Measurements from ENCODE around the gene PTCHD4. TPM values are rescaled to one million over a fixed set of nuclear protein-coding genes. Genes with fewer than 3 reads are reported as not detected.

Gene PTCHD4
- total and polyA plus RNA-seq, 10 donors = 0.02 to 0.33 (median 0.23) TPM; not detected in 6

DNA sequence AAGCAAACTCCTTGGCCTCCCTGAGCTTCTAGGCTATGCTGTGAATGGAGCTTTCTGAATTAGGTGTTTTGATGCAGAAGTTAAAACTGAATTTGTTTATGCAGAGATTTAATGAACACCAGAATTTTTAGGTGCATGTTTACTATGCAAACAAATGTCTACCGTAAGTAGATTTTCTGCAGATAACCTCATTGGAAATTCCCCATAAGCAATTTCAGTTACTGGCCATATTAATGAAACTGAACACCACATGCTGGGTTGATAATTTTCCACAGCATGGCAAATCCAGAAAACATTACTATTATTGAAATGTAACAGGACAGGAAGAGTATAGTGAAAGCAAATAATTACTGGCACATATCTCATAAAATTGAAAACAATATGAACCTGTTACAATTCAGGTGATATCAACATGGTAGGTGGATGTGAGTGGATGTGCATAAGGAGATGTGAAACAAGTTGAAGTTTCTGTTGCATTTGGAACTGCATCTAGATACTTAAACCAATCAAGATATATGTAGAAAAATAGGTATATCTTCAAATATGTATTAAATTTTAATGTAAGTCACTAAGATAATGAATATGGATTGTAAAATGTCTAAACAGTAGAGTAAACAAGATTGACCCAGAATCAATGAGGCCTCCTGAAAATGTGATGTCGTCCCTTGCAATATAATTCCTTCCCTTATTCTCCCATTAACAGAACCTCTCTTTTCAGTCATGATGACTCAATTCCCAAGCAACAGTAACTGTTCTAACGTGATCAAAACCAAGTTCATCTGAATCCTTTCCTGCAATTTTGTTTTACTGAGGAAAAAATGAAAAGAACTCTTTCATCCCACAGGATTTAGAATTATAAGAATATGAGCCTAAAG is 11.0 kb downstream of the PTCHD4 start:
- TF ChIP-seq POLR2A (IDR thresholded peaks at IDR 0.05) = no peak
- no peak for TF ChIP-seq CTCF (IDR thresholded peaks at IDR 0.05 in 8 of 11, conservative IDR thresholded peaks at IDR 0.05 in 3 of 11)
- no peak for TF ChIP-seq POLR2AphosphoS5 (IDR thresholded peaks at IDR 0.05)
- H3K27ac ChIP-seq = no peak overlapping the region
- no peaks in the 10 kb centered on the region for H3K9me3 ChIP-seq
- intact Hi-C loops (cut with DNase I; ENCODE audit: low total_unique reads) = no loop called here
- H3K36me3 ChIP-seq = no peaks in the 10 kb centered on the region
- H3K4me1 ChIP-seq = peaks cover 0 to 7% (median 2%) of the 10 kb centered on the region in 6 donors
- WGBS, 5 donors = 69 to 87% (median 74%) methylated on average over 3 of the region's 3 CpGs
- no peak overlapping the region for H3K4me3 ChIP-seq
- no peak for DNase-seq
- peaks cover 0 to 7% (median 0%) of the 10 kb centered on the region in 7 donors for H3K27me3 ChIP-seq (replicated peaks in 1 of 7)

- H3K4me1 ChIP-seq = peaks cover 0 to 7% (median 2%) of the 10 kb centered on the region in 6 donors
- 49 to 76% (median 63%) methylated on average over 3 of the region's 3 CpGs for WGBS, 5 donors
- intact Hi-C loops (cut with DNase I; ENCODE audit: low total_unique reads) = no loop called here
- peaks cover 0 to 7% (median 0%) of the 10 kb centered on the region in 7 donors for H3K27me3 ChIP-seq (replicated peaks in 1 of 7)
- no peak overlapping the region for H3K4me3 ChIP-seq
- H3K27ac ChIP-seq = no peak overlapping the region
- no peak for DNase-seq
- H3K36me3 ChIP-seq = no peaks in the 10 kb centered on the region
- no peak for TF ChIP-seq POLR2A (IDR thresholded peaks at IDR 0.05)
- no peak for TF ChIP-seq POLR2AphosphoS5 (IDR thresholded peaks at IDR 0.05)
- no peak for TF ChIP-seq CTCF (IDR thresholded peaks at IDR 0.05 in 8 of 11, conservative IDR thresholded peaks at IDR 0.05 in 3 of 11)
- H3K9me3 ChIP-seq = no peaks in the 10 kb centered on the region
These were observed 12.1 kb downstream of the PTCHD4 start for GRCh38 chr6:48098923-48099322.

DNA sequence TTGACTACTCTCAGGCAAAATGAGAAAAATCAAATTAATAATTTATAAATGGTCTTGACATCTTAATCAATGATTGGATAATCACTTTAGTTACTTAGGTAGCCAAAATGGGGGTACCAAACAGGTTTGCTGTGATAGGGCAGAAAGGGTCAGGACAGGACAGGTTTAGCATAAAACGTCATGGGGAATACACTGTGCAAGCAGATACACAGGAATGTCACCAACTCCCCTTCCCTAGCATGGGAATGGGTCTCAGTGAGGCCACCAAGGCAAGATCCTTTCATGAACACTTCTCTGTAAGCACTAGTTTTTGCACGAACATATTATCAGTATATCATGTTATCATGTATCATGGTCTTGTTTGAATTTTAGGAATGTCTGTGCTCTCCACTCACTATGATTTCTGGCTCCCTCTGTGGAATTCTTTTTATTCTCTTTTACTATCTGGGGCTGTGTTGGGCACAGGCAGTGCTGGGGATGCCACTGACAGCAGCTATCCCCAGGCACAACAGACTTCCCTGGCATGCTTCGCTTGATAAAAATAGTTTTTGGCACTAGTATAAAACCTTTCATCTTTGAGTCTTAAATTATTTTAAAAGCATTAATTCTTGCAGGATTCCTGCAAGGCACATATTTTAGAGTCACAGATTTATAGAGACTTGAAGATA is 18.3 kb downstream of the PTCHD4 start:
- Histone ChIP-seq H3K4me3 (no peak overlapping the region), H3K9me3 (no peaks in the 10 kb centered on the region), H3K4me1 (no peaks in the 10 kb centered on the region), H3K27me3 (replicated peaks in 1 of 7) (no peaks in the 10 kb centered on the region), H3K36me3 (no peaks in the 10 kb centered on the region), H3K27ac (no peak overlapping the region)
- WGBS, 5 donors = 73 to 89% (median 79%) methylated on average over 3 of the region's 3 CpGs
- no peak for DNase-seq
- TF ChIP-seq CTCF (IDR thresholded peaks at IDR 0.05 in 8 of 11, conservative IDR thresholded peaks at IDR 0.05 in 3 of 11) (no peak), POLR2A (IDR thresholded peaks at IDR 0.05) (no peak), POLR2AphosphoS5 (IDR thresholded peaks at IDR 0.05) (no peak)
- intact Hi-C loops (cut with DNase I; ENCODE audit: low total_unique reads) = no loop called here

DNA sequence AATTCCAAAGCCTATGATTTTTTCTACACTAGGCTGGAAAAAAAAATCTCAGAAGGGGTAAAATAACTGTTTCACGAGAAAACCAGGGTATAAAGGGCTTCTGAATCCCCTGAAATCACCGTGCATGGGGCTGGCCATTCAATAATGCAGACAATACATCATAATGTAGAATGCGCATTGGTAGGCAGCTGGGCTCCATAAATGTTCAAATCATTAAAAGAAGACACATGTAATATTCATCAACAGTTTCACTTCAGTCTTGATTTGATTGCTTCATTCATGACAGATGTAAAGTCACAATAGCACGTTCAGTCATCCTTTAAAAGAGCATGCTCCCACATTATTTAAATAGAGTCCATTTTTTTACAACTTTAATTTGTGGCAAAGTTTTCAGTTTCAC is 20.5 kb downstream of the PTCHD4 start:
- intact Hi-C loops (cut with DNase I; ENCODE audit: low total_unique reads) = no loop called here
- TF ChIP-seq CTCF (IDR thresholded peaks at IDR 0.05 in 8 of 11, conservative IDR thresholded peaks at IDR 0.05 in 3 of 11) (no peak), POLR2A (IDR thresholded peaks at IDR 0.05) (no peak), POLR2AphosphoS5 (IDR thresholded peaks at IDR 0.05) (no peak)
- no peaks in the 10 kb centered on the region for H3K9me3 ChIP-seq
- no peak for DNase-seq
- H3K27me3 ChIP-seq (replicated peaks in 1 of 7) = no peaks in the 10 kb centered on the region
- WGBS, 5 donors = 68 to 78% (median 75%) methylated on average over 4 of the region's 4 CpGs
- H3K4me3 ChIP-seq = no peak overlapping the region
- no peaks in the 10 kb centered on the region for H3K36me3 ChIP-seq
- H3K4me1 ChIP-seq = no peaks in the 10 kb centered on the region
- H3K27ac ChIP-seq = no peak overlapping the region
